ENCODE data around the gene CNNM4.

CNNM4 gene

GRCh38 chr2:96816836-96817702, 56.4 kb downstream of the CNNM4 start:
- no peak for TF ChIP-seq CTCF (IDR thresholded peaks at IDR 0.05; ENCODE audit: control insufficient read depth, insufficient read depth, low read depth, low read length, missing control alignments)
- H3K4me3 ChIP-seq (ENCODE audit: control insufficient read depth, low read depth, low read length): peak overlapping the region; percentile 46
- DNase-seq (ENCODE audit: low read depth): peak; percentile 11

- TF ChIP-seq CTCF (IDR thresholded peaks at IDR 0.05; ENCODE audit: control insufficient read depth, insufficient read depth, low read depth, low read length, missing control alignments): no peak
- DNase-seq (ENCODE audit: low read depth): no peak
- no peak overlapping the region for H3K4me3 ChIP-seq (ENCODE audit: control insufficient read depth, low read depth, low read length)
These were observed 57.2 kb downstream of the CNNM4 start for GRCh38 chr2:96817882-96818281.

DNA sequence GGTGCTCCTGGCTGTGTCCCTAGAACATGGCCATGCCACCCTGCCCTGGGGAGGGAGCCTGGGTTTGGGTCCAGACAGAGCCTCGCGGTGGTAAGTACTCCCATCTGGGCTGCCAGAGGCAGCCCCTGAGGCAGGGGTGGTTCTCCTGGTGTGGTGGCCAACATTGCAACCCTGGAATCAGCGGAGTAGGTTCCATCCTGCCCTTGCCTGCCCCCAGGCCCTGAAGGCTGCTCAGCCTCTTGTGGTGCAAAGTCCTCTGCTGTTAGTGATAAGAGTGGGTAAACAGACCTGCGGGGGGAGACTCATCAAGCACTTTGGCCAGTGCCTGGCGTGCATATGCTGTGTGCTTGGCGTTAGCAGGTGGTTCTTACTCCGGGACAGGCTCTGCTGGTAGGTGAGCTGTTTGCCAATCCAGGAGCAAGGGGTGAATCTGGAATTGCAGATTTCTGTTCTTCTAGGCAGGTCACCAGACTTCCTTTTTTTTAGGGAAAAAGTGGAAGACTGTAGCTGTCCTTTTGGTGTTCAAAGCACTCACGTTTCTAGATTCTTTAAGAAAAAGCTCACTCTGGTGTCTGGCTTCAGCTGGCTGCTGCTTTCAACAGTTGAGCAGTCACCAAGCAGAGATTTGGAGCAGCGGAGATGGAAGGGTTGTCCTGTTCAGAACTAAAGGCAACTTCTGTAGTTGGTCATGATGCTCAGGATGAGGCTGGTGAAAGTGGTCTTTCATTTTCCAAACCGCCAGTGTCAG, 58.6 kb downstream of the CNNM4 start:
- no peak for TF ChIP-seq CTCF (IDR thresholded peaks at IDR 0.05; ENCODE audit: control insufficient read depth, insufficient read depth, low read depth, low read length, missing control alignments)
- no peak overlapping the region for H3K4me3 ChIP-seq (ENCODE audit: control insufficient read depth, low read depth, low read length)
- DNase-seq (ENCODE audit: low read depth): no peak

DNA sequence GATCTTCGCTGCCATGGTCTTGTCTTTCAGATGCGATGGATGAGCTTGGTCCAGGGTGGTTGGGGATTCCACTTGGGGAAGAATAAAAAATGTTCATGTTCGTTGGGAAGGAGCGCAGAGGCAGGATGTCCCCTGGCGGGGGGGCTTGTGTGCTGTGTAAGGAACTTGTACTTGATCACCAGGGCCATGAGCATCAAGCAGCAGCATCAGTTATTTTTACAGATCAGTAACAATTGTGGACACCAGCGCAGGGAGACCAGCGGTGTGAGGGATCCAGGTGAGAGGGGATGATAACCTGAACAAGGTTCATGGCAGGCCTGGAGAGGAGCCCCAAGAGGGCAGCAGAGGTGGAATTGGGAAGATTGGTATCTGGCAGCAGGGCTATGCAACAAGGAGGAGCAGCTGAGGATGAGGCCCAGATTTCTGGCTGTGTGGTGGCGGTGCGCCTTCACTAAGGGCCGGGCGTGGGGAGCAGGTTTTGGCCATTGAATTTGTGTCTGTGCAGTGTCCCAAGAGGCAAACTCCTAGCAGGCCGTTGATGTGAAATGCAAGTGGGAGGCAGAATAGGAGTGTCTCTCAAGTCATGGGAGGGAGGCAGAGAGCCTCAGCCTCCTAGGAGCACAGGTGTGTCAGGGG, 59.3 kb downstream of the CNNM4 start:
- no peak overlapping the region for H3K4me3 ChIP-seq (ENCODE audit: control insufficient read depth, low read depth, low read length)
- DNase-seq (ENCODE audit: low read depth): no peak
- no peak for TF ChIP-seq CTCF (IDR thresholded peaks at IDR 0.05; ENCODE audit: control insufficient read depth, insufficient read depth, low read depth, low read length, missing control alignments)

DNA sequence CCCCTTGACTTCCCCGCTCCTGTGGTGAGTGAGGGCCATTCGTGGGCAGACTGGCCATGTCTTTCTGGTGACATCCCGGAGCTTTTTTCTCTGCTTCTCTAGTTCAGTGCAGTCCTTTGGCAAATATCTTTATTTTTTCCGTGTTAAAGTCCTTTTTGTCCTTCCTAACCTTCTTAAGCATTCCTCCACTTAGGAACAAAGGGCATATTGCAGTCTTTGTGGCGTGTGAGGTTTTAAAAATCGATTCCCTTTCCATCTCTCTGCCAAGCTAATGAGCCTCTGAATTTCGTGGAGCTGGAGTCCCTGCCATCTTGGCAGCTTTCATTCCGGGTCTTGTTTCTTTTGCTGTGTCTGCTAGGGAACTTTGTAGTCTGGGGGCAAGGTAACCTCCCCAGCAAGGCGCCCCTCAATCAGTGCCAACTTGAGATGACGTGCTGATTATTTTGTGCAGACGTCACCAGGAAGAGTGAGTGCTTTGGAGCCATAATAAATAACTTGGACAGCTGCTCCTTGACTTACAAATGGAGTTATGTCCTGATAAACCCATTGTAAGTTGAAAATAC, 60.5 kb downstream of the CNNM4 start:
- H3K4me3 ChIP-seq (ENCODE audit: control insufficient read depth, low read depth, low read length): no peak overlapping the region
- TF ChIP-seq CTCF (IDR thresholded peaks at IDR 0.05; ENCODE audit: control insufficient read depth, insufficient read depth, low read depth, low read length, missing control alignments): no peak
- no peak for DNase-seq (ENCODE audit: low read depth)

DNA sequence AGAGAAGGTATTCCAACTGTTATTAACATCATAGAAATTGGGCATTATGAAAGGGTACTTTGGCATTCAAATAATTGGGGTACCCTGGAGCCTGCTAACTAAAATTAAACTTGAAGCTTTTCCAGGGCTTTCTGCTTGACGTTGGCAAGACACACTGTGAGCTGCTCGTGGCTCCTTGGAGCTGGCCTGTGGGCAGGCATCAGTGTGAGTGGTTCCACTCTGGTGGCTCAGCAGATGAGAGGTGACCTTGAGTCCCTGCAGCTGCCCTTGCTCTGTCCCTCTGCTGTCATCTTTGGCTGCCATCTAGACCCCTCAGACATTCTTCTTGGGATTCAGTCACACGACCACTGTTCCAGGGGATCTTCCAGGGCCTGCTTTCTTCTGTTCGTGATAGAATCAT, 62.1 kb downstream of the CNNM4 start:
- DNase-seq (ENCODE audit: low read depth): no peak
- TF ChIP-seq CTCF (IDR thresholded peaks at IDR 0.05; ENCODE audit: control insufficient read depth, insufficient read depth, low read depth, low read length, missing control alignments): no peak
- no peak overlapping the region for H3K4me3 ChIP-seq (ENCODE audit: control insufficient read depth, low read depth, low read length)

All from AG09309 (cell line).